Body of pancreas (tissue), 4 donors: Measurements from ENCODE around the gene IGFBP6.

ENCODE experiments used
- CTCF ChIP-seq, 7 experiments: fragments of 450-650 bp in 4 of 7; fragments of 200-600 bp in 3 of 7; sonication (generic) in 3 of 7; IDR thresholded peaks; one replicate each; pipeline ENCODE4 v1.5.1; 2016 to 2019; ENCODE audit warnings: antibody characterized with exemption in 7 of 7
- POLR2A ChIP-seq, 3 donors: fragments of 450-650 bp; IDR thresholded peaks; one replicate each; pipeline ENCODE4 v1.6.1; 2016; ENCODE audit warnings: antibody characterized with exemption in 3 of 3, mild to moderate bottlenecking in 2 of 3

- no peak for TF ChIP-seq CTCF (IDR thresholded peaks at IDR 0.05)
- no peak for TF ChIP-seq POLR2A (IDR thresholded peaks at IDR 0.05)
Measured at GRCh38 chr12:53071591-53072551, 25.6 kb upstream of the IGFBP6 start.
